SH-SY5Y (cell line): Measurements from ENCODE around the gene C1orf52.

ENCODE experiments used
- GATA2 ChIP-seq: IDR thresholded peaks from 2 replicates; pipeline ENCODE4 v1.6.1; 2011; ENCODE audit warnings: mild to moderate bottlenecking, low read depth, low read length
- GATA3 ChIP-seq: IDR thresholded peaks from 2 replicates; pipeline ENCODE4 v1.6.1; 2011; ENCODE audit warnings: low read depth, mild to moderate bottlenecking, low read length, moderate library complexity

The C1orf52 gene

GRCh38 chr1:85228972-85229371, 30.5 kb downstream of the C1orf52 start:
- TF ChIP-seq GATA2 (no peak), GATA3 (no peak)

GRCh38 chr1:85225624-85226380, 33.7 kb downstream of the C1orf52 start:
- TF ChIP-seq GATA3 (no peak), GATA2 (no peak)

- TF ChIP-seq GATA3 (no peak), GATA2 (no peak)
Measured at GRCh38 chr1:85224734-85225623, 34.5 kb downstream of the C1orf52 start.

- TF ChIP-seq GATA2 = no peak
- no peak for TF ChIP-seq GATA3
Measured at GRCh38 chr1:85224295-85224694, 35.2 kb downstream of the C1orf52 start.

GRCh38 chr1:85223334-85223733, 36.1 kb downstream of the C1orf52 start:
- TF ChIP-seq GATA3 (no peak), GATA2 (no peak)

GRCh38 chr1:85220756-85221201, 38.7 kb downstream of the C1orf52 start:
- TF ChIP-seq GATA3 = no peak
- TF ChIP-seq GATA2 = no peak

GRCh38 chr1:85219853-85220610, 39.4 kb downstream of the C1orf52 start:
- TF ChIP-seq GATA2 (no peak), GATA3 (no peak)

GRCh38 chr1:85216697-85217096, 42.8 kb downstream of the C1orf52 start:
- no peak for TF ChIP-seq GATA2
- no peak for TF ChIP-seq GATA3

GRCh38 chr1:85214654-85215053, 44.8 kb downstream of the C1orf52 start:
- TF ChIP-seq GATA2 (no peak), GATA3 (no peak)

GRCh38 chr1:85208488-85208887, 51.0 kb downstream of the C1orf52 start:
- TF ChIP-seq GATA3 (no peak), GATA2 (no peak)

- TF ChIP-seq GATA3 = no peak
- TF ChIP-seq GATA2 = no peak
Measured at GRCh38 chr1:85203573-85204171, 55.8 kb downstream of the C1orf52 start.

GRCh38 chr1:85202864-85203255, 56.6 kb downstream of the C1orf52 start:
- TF ChIP-seq GATA3 (no peak), GATA2 (no peak)

- no peak for TF ChIP-seq GATA2
- no peak for TF ChIP-seq GATA3
Measured at GRCh38 chr1:85202092-85202863, 57.2 kb downstream of the C1orf52 start.
